NCI-H510A treated with DMSO at 0.1 percent for 48 hours (cell line): ENCODE data around the gene SPAG9.

Experiments
- DNase-seq: peaks from one replicate; lab custom pipeline; 2025; lab: John Stamatoyannopoulos, UW

The SPAG9 gene

GRCh38 chr17:51120739-51121619 lies at the start of gene SPAG9:
TSS of gene SPAG9 (minus strand) at chr17:51120868. CDS start at chr17:51120656, 212 bp downstream.
- DNase-seq = peak; percentile 96

GRCh38 chr17:51169340-51169739 lies 48.7 kb upstream of the SPAG9 start:
- no peak for DNase-seq

- DNase-seq = peak; percentile 58
These were observed 46.6 kb upstream of the SPAG9 start for GRCh38 chr17:51166987-51167931.

- DNase-seq = peak; percentile 89
These were observed 45.7 kb upstream of the SPAG9 start, which contains the start of gene NME2 for GRCh38 chr17:51166198-51166986. TSS of gene NME2 (plus strand) at chr17:51166411. CDS start at chr17:51166831, 420 bp downstream.

GRCh38 chr17:51165680-51166197 lies 45.1 kb upstream of the SPAG9 start:
- DNase-seq = peak; percentile 67

GRCh38 chr17:51164911-51165679 lies 44.4 kb upstream of the SPAG9 start:
- DNase-seq = peak; percentile 62

- DNase-seq = no peak
These were observed 40.9 kb upstream of the SPAG9 start for GRCh38 chr17:51161541-51161940.

- no peak for DNase-seq
These were observed 38.9 kb upstream of the SPAG9 start for GRCh38 chr17:51159604-51160003.

- DNase-seq = no peak
These were observed 34.7 kb upstream of the SPAG9 start for GRCh38 chr17:51155416-51155815.

- peak; percentile 33 for DNase-seq
These were observed 33.5 kb upstream of the SPAG9 start for GRCh38 chr17:51154176-51154575.

- peak; percentile 99 for DNase-seq
These were observed 32.8 kb upstream of the SPAG9 start, which contains the start of gene NME1 for GRCh38 chr17:51153210-51154072. TSS of gene NME1 (plus strand) at chr17:51153559. CDS start at chr17:51155655, 2,096 bp downstream.

- DNase-seq = peak; percentile 59
These were observed 32.1 kb upstream of the SPAG9 start for GRCh38 chr17:51152766-51153209.

- no peak for DNase-seq
These were observed 30.3 kb upstream of the SPAG9 start for GRCh38 chr17:51150932-51151331.

- DNase-seq = no peak
These were observed 28.5 kb upstream of the SPAG9 start for GRCh38 chr17:51149163-51149562.

GRCh38 chr17:51147650-51148049 lies 27.0 kb upstream of the SPAG9 start:
- DNase-seq = no peak

- no peak for DNase-seq
These were observed 23.8 kb upstream of the SPAG9 start for GRCh38 chr17:51144266-51145022.

GRCh38 chr17:51142597-51142996 lies 21.9 kb upstream of the SPAG9 start:
- no peak for DNase-seq

- no peak for DNase-seq
These were observed 15.3 kb upstream of the SPAG9 start for GRCh38 chr17:51135956-51136355.

GRCh38 chr17:51133365-51133764 lies 12.7 kb upstream of the SPAG9 start:
- no peak for DNase-seq
